GM19372 (cell line): Measurements from ENCODE around the gene MLIP.

Source experiments
- ATAC-seq: cut with Tn5 transposase; IDR thresholded peaks from one replicate; pipeline ENCODE4 v1.9.1; 2021; ENCODE audit warnings: mild to moderate bottlenecking, low read depth, moderate library complexity; ENCODE audit not compliant: unreplicated experiment

MLIP gene

GRCh38 chr6:54094786-54095185 lies 16.5 kb upstream of the MLIP start:
- ATAC-seq, result no peak

GRCh38 chr6:54095723-54096122 lies 15.5 kb upstream of the MLIP start:
- no peak for ATAC-seq

GRCh38 chr6:54096811-54097210 lies 14.4 kb upstream of the MLIP start:
- ATAC-seq, result no peak

- no peak for ATAC-seq
These were observed 13.5 kb upstream of the MLIP start for GRCh38 chr6:54097753-54098152.

- ATAC-seq, result no peak
These were observed 12.7 kb upstream of the MLIP start for GRCh38 chr6:54098450-54099044.

- ATAC-seq, result no peak
These were observed 12.0 kb upstream of the MLIP start for GRCh38 chr6:54099225-54099624.

GRCh38 chr6:54100411-54101006 lies 10.7 kb upstream of the MLIP start:
- ATAC-seq, result peak; percentile 71

- no peak for ATAC-seq
These were observed 9.0 kb upstream of the MLIP start for GRCh38 chr6:54102238-54102637.

- no peak for ATAC-seq
These were observed 7.7 kb upstream of the MLIP start for GRCh38 chr6:54103497-54103896.

- ATAC-seq, result no peak
These were observed 4.5 kb upstream of the MLIP start for GRCh38 chr6:54106727-54107126.

- ATAC-seq, result no peak
These were observed 3.7 kb upstream of the MLIP start for GRCh38 chr6:54107470-54108090.

- ATAC-seq, result no peak
These were observed 3.0 kb upstream of the MLIP start for GRCh38 chr6:54108271-54108670.

- ATAC-seq, result no peak
These were observed 1.7 kb upstream of the MLIP start for GRCh38 chr6:54109586-54109985.

GRCh38 chr6:54112151-54112650 lies 958 bp downstream of the MLIP start:
- ATAC-seq, result no peak

GRCh38 chr6:54114991-54115390 lies 3.7 kb downstream of the MLIP start:
- no peak for ATAC-seq

GRCh38 chr6:54115966-54116365 lies 4.7 kb downstream of the MLIP start:
- ATAC-seq, result no peak

- ATAC-seq, result no peak
These were observed 6.9 kb downstream of the MLIP start for GRCh38 chr6:54118117-54118516.

GRCh38 chr6:54125493-54125892 lies 14.2 kb downstream of the MLIP start:
- no peak for ATAC-seq

GRCh38 chr6:54130179-54130578 lies 18.9 kb downstream of the MLIP start:
- ATAC-seq, result no peak

- ATAC-seq, result no peak
These were observed 21.3 kb downstream of the MLIP start for GRCh38 chr6:54132587-54132986.

- ATAC-seq, result no peak
These were observed 21.9 kb downstream of the MLIP start for GRCh38 chr6:54133186-54133585.

GRCh38 chr6:54134935-54135334 lies 23.7 kb downstream of the MLIP start:
- ATAC-seq, result no peak
